Measurements from ENCODE around the gene SLC50A1.

GRCh38 chr1:155178441-155179111 lies 42.9 kb downstream of the SLC50A1 start:
- TF ChIP-seq CTCF (IDR thresholded peaks at IDR 0.05) (no peak), SIN3A (IDR thresholded peaks at IDR 0.05; ENCODE audit: borderline replicate concordance, insufficient read depth, low read depth, low read length) (no peak), POLR2AphosphoS5 (IDR thresholded peaks at IDR 0.05; ENCODE audit: low read depth, low read length) (no peak)

Measured in Panc1 (cell line).